ENCODE measurements around the gene TUBB. TPM values are rescaled to one million over a fixed set of nuclear protein-coding genes. Genes with fewer than 3 reads are reported as not detected.
A peak's percentile ranks its signal among the peaks of the same experiment; 100 is the strongest.

TUBB gene
- total RNA-seq (100 to 1,000 TPM; 171 to 187 TPM), polyA plus RNA-seq (100 to 1,000 TPM in 1 of 3 donors, 10 to 100 TPM in 2; 79.2 to 116 (median 83.3) TPM), total RNA-seq (135 to 1,316 (median 375) reads per million in 6 experiments)

DNA sequence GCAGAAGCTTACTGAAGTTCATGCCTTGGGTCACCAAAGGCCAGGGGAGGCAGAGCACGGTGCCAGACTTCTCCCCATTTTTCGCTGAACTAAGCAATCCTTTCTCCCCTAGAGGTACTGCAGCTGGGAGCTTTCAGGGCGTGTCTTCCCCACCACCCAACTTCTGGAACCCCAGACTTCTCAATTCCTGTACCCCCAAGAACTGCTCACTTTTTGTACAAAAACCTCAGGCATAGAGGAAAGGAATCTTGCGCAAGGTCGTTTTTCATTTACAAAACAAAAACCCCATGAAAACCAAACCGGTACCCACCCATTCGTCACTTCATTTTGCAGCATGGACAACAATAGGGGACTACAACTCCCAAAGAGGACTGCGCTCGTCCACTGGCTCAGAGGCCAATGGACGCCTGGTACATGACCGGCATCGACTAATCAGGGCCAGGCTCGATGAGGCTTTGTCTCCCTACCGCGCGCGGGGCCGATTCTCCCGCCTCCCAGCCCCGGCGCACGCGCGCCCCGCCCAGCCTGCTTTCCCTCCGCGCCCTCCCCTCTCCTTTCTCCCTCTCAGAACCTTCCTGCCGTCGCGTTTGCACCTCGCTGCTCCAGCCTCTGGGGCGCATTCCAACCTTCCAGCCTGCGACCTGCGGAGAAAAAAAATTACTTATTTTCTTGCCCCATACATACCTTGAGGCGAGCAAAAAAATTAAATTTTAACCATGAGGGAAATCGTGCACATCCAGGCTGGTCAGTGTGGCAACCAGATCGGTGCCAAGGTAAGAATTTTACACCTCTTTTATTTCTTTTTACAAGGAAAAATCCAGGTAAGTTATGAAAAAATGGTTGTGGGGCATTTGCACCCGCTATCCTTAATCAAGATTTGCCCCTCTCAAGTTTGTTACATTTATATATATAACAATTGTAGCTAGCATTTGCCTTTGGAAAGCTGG lies at the start of gene TUBB:
TUBB (plus strand) TSS at position 562 of the 947 bp plus-strand sequence; CDS start at position 717, 155 bp downstream.
- H3K4me1 Mint-ChIP-seq, result peaks cover 36 to 76% (median 68%) of the 10 kb centered on the region in 4 donors
- DNase-seq (peak; percentile 88 to 96 (median 94)), ATAC-seq (peak; percentile 66 to 68)
- H3K36me3 Mint-ChIP-seq, result peaks cover 0 to 36% (median 13%) of the 10 kb centered on the region in 3 donors
- peak within 1 kb of the TSS; percentile 87 to 99 (median 98) for H3K4me3 Mint-ChIP-seq
- POLR2A ChIA-PET, result interaction anchor here (0.5 to 14.3 kb wide), 10 partner anchors 11 to 229 kb away, joined by 3 to 594 read pairs (median 14); partner anchors contain the start of genes DDR1, DHX16, MRPS18B and NRM
- no peaks in the 10 kb centered on the region for H3K9me3 Mint-ChIP-seq
- no peaks in the 10 kb centered on the region for H3K27me3 Mint-ChIP-seq
- H3K27ac Mint-ChIP-seq, result peak within 1 kb of the TSS; percentile 82 to 99 (median 96)

- no peaks in the 10 kb centered on the region for H3K9me3 Mint-ChIP-seq
- H3K36me3 Mint-ChIP-seq, result peaks cover 4 to 50% (median 9%) of the 10 kb centered on the region in 3 donors
- ATAC-seq (no peak), DNase-seq (no peak)
- peaks cover 25 to 47% (median 38%) of the 10 kb centered on the region in 4 donors for H3K4me1 Mint-ChIP-seq
- POLR2A ChIA-PET, result interaction anchor here (0.6 to 15.2 kb wide), 9 partner anchors 10 to 345 kb away, joined by 3 to 594 read pairs (median 5); partner anchors contain the start of genes MDC1, MRPS18B, PPP1R10 and TUBB
- peak overlapping the region; percentile 47 to 83 (median 62) for H3K27ac Mint-ChIP-seq
- no peaks in the 10 kb centered on the region for H3K27me3 Mint-ChIP-seq
- peak overlapping the region; percentile 68 to 91 (median 86) for H3K4me3 Mint-ChIP-seq
Observed at GRCh38 chr6:30670760-30671527, 49.2 kb upstream of the TUBB start.

DNA sequence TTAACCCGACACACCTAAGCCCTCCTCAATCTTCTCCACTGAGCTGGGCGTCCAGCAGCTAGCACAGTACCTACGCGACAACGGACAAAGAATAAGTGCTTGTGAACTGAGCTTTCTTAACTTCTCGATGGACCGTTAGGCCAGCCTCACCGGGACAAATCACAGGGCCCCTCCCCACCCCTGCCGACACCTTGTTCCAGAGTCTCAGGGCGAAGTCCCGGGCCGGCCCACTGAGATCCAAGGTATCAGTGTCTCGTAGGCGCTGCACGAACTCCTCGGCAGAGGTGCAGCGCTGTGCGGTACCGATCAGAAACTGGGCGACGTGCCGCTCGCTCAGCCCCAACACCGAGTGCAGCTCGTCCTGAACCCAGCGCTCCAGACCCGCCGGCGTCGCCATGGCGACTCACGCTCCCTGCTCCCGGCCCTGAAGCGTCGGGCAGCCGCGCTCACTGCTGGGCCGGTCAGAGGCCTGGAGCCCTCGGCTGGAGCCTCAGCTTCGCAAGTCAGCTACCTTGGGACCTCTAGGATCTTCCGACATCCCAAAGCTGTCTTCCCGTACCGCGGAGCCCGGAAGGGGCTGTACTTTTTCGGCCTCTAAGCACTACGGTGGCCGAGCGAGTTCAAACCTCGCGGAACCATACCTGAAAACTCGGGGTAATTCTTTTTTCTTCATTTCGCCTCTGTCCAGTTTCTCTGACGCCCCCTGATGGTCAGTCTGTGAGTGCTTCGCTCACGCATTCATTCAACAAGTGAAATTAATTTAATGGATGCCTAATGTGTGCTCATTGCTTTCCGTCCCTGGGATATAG lies 47.5 kb upstream of the TUBB start, which contains the start of gene DHX16:
DHX16 (minus strand) TSS at position 562 of the 809 bp plus-strand sequence; CDS start at position 397, 165 bp downstream.
- POLR2A ChIA-PET, result interaction anchor here (0.7 to 15.2 kb wide), 18 partner anchors 10 to 243 kb away, joined by 3 to 594 read pairs (median 3); partner anchors contain the start of genes C6orf136, GNL1, MDC1 and MRPS18B
- Mint-ChIP-seq H3K4me3 (peak within 1 kb of the TSS; percentile 76 to 95 (median 90)), H3K4me1 (peaks cover 23 to 46% (median 41%) of the 10 kb centered on the region in 4 donors)

DNA sequence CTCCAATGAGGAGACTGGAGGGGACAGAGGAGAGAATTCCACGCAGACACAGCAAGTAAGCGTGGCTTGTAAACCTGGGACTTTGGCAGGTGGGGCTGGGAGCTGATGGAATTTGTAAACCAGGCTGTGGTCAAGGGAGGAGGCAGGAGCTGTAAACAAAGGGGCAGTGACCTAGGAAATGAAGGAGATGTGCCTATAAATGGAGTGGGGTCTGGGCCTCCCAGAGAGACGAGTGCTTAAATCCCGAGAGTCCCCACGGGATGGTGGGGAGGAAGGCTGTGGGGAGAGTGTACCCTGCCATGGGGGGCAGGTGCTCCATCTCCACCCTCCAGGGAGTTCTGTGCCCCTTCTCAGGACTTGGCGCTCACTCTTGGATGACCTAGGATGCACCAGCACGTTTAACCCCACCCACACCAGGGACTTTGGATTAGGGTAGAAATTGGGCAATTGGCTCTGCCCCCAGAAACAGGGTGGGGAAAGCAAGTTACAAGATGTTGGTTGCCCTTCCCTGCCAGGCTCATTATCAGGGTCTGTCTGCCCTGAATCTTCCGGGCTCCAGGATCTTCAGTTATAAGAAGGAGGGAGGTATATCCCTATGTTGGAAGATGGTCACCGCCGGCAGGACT lies 43.4 kb upstream of the TUBB start:
- ATAC-seq (no peak), DNase-seq (no peak)
- Mint-ChIP-seq H3K36me3 (peaks cover 5 to 54% (median 16%) of the 10 kb centered on the region in 3 donors), H3K9me3 (no peaks in the 10 kb centered on the region), H3K4me1 (peaks cover 17 to 59% (median 53%) of the 10 kb centered on the region in 4 donors), H3K4me3 (peak overlapping the region in 1 of 10 donors; percentile 26), H3K27ac (peak overlapping the region in 9 of 10 donors; percentile 13 to 87 (median 66)), H3K27me3 (no peaks in the 10 kb centered on the region)
- POLR2A ChIA-PET, result interaction anchor here (15.2 kb wide), 1 partner anchor 41 kb away, joined by 594 read pairs; the partner anchor contains the start of genes MDC1 and TUBB

More for the DNA sequence above, 47.5 kb upstream of the TUBB start, which contains the start of gene DHX16:
- Mint-ChIP-seq H3K27me3 (no peaks in the 10 kb centered on the region), H3K9me3 (no peaks in the 10 kb centered on the region), H3K27ac (peak within 1 kb of the TSS; percentile 74 to 96 (median 90)), H3K36me3 (peaks cover 7 to 49% (median 12%) of the 10 kb centered on the region in 3 donors)
- DNase-seq, result peak; percentile 76 to 94 (median 86)
- ATAC-seq, result peak; percentile 80 to 85

GRCh38 chr6:30678964-30679726 lies 41.0 kb upstream of the TUBB start:
- POLR2A ChIA-PET, result interaction anchor here (0.7 to 15.2 kb wide), 17 partner anchors 11 to 973 kb away, joined by 3 to 594 read pairs (median 4); partner anchors contain the start of genes BAG6, MDC1, MRPS18B and NRM
- Mint-ChIP-seq H3K36me3 (peaks cover 5 to 56% (median 24%) of the 10 kb centered on the region in 3 donors), H3K4me1 (peaks cover 21 to 60% (median 47%) of the 10 kb centered on the region in 4 donors)

DNA sequence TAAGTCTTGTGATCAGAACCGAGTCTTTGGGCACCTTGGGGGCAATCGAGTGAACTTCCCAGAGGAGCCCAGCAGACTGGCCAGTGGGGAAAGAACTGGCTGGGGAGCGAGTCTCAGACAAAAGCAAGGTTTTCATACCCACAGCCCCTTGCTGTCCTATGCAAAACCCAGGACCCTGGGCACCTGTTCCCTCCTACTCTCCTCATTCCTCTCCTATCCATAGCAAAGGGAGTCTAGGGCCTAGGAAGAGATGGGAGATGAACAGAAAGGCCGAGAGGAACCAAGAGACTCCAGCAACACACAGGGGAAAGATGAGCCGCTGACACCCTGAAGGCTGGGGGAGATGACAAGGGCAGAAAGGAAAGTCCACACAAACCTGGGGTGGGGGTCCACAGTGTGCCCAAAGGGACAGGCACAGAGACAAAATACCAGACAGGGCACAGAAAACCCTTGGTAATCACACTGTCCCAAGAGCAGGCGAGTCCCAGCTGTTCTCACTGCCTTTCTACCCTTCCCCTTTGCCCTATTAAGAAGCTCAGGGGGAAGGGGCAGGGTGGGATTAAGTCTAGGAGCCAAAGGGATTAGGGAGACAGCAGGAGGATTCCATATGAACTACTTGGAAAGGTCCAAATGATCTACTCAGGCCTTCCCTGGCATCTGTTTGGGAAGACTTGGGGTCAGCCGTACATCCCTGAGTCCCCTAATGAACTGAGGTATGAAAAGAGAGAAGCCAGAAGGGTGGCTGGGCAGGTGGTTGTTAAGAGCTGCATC lies 40.2 kb upstream of the TUBB start:
- H3K27me3 Mint-ChIP-seq, result no peaks in the 10 kb centered on the region
- POLR2A ChIA-PET, result interaction anchor here (0.6 to 15.2 kb wide), 12 partner anchors 8 to 150 kb away, joined by 3 to 594 read pairs (median 6); partner anchors contain the start of genes MDC1, MRPS18B, NRM and PPP1R10
- DNase-seq (peak in 1 of 10 donors; percentile 5), ATAC-seq (no peak)
- H3K9me3 Mint-ChIP-seq, result no peaks in the 10 kb centered on the region
- H3K4me1 Mint-ChIP-seq, result peaks cover 22 to 64% (median 46%) of the 10 kb centered on the region in 4 donors
- peak overlapping the region; percentile 93 to 99 (median 98) for H3K27ac Mint-ChIP-seq
- peak overlapping the region; percentile 94 to 100 (median 99) for H3K4me3 Mint-ChIP-seq
- H3K36me3 Mint-ChIP-seq, result peaks cover 6 to 56% (median 24%) of the 10 kb centered on the region in 3 donors

More at GRCh38 chr6:30678964-30679726, 41.0 kb upstream of the TUBB start:
- ATAC-seq, result peak; percentile 51 to 54
- H3K27ac Mint-ChIP-seq, result peak overlapping the region; percentile 77 to 99 (median 98)
- no peaks in the 10 kb centered on the region for H3K9me3 Mint-ChIP-seq
- H3K4me3 Mint-ChIP-seq, result peak overlapping the region; percentile 94 to 100 (median 99)
- H3K27me3 Mint-ChIP-seq, result no peaks in the 10 kb centered on the region
- DNase-seq, result peak; percentile 84 to 98 (median 92)

DNA sequence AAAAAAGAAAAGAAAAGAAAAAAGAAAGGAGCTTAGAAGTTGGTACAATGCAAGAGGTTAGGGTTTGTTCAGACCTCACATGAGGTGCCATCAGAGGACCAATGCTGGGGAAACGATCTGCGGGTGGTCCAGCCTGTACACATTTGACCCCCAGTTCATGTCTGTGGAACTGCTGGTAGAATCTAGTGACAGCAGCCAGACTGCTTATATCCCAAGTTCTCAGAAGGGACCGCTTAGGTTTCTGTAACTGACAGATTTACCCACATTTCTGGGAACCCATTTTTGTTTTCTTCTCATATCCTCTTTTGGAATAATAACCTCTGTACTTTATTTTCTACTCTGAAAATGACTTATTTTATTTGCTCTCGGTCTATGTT lies 38.4 kb upstream of the TUBB start:
- Mint-ChIP-seq H3K27ac (peak overlapping the region; percentile 93 to 99 (median 98)), H3K36me3 (peaks cover 8 to 44% (median 15%) of the 10 kb centered on the region in 3 donors), H3K27me3 (no peaks in the 10 kb centered on the region), H3K4me1 (peaks cover 29 to 63% (median 39%) of the 10 kb centered on the region in 4 donors), H3K4me3 (peak overlapping the region; percentile 94 to 100 (median 99)), H3K9me3 (no peaks in the 10 kb centered on the region)
- DNase-seq, result peak in 1 of 10 donors; percentile 15
- ATAC-seq, result no peak
- POLR2A ChIA-PET, result interaction anchor here (0.6 to 15.2 kb wide), 12 partner anchors 10 to 191 kb away, joined by 3 to 594 read pairs (median 10); partner anchors contain the start of genes MDC1, MRPS18B, NRM and PPP1R10

DNA sequence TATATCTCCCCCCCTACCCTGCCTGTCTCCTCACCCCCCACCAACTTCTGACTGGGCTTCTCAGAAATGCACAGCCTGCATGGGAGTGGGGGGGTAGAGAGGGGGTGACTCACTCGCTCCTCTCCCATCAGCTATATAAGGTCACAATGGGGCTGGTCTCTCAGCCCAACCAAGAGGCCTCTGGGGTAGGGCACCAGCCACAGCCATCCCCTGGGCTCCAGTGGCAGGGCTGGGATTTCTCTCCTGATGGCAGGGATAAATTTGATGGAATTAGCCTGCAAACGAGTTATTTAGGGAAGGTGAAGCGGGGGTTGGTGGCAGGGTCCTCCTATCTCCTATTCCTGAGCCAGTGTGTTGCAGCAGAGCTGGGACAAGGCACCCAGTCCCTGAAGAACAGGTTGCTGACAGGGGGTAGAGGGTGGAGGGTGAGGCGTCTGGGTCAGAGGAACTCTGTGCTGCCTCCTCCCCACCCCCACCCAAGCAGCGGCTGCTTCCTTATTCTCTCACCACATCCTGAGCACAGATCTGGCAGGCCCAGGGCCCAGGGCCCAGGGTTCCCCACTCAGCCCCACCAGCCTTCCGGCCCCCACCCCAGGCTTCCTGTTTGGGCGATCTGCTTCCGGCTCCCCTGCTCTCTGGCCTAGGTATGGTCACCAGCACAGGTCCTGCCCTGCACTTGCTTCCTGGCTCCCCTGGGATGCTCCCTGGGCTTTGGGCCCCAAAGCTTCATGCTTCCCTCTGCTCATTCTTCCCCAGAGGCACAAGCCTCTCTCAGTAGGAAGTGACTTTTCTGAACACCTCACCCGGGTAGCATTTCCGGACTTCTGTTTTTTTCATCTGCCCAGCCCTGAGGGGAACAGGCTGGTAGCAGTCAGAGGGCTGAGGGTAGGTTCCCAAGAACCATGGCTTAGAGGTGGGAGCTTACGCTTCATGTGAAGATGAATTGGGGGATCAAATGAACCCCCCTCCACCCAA lies 37.7 kb upstream of the TUBB start:
- ATAC-seq, result peak; percentile 65 to 81
- H3K4me3 Mint-ChIP-seq, result peak overlapping the region; percentile 94 to 100 (median 99)
- peak overlapping the region; percentile 93 to 99 (median 98) for H3K27ac Mint-ChIP-seq
- no peaks in the 10 kb centered on the region for H3K9me3 Mint-ChIP-seq
- H3K4me1 Mint-ChIP-seq, result peaks cover 29 to 60% (median 40%) of the 10 kb centered on the region in 4 donors
- POLR2A ChIA-PET, result interaction anchor here (0.6 to 15.2 kb wide), 16 partner anchors 9 to 191 kb away, joined by 3 to 594 read pairs (median 9); partner anchors contain the start of genes DHX16, MDC1, MRPS18B and NRM
- H3K27me3 Mint-ChIP-seq, result no peaks in the 10 kb centered on the region
- DNase-seq, result peak; percentile 71 to 93 (median 85)
- peaks cover 8 to 37% (median 15%) of the 10 kb centered on the region in 3 donors for H3K36me3 Mint-ChIP-seq

Data from naive thymus-derived CD8-positive, alpha-beta T cell (primary cell).